ENCODE measurements around the gene DDX20.
"Not testable (repeated sequence)": the region's sequence is repeated elsewhere in the genome, so short reads cannot be mapped to it uniquely, and the experiment has no call there.

DDX20 gene

DNA sequence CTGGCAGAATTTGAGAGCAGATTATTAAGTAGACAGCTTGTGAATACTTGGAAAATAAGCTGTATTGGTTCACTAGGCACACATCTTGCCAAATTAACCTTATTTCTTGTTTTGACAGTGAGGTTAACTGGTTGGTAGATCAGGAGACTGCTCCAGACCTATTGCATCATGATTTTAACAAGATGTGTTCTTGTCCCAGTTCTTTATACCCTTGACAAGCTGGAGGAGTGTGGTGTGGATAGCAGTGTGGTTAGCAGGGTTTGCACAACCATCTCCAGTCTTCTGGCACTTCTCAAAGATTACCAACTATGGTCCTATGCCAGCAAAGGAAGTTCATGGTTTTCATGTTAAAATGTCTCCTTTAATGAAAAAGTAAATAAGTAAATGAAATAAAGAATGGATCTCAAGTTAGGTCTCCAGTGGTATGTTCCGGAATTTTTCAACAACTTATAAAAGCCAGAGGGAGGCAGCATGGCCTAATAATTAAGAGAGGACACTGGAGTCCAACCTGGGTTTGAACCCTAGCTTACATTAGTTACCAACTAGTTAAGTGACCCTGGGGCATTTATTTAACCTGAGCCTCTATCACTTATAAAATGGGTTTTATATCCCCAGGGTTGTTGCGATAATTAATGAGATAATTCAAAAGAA is 34.1 kb downstream of the DDX20 start:
- no peak for DNase-seq (ENCODE audit: low read depth in 3 of 3)

DNA sequence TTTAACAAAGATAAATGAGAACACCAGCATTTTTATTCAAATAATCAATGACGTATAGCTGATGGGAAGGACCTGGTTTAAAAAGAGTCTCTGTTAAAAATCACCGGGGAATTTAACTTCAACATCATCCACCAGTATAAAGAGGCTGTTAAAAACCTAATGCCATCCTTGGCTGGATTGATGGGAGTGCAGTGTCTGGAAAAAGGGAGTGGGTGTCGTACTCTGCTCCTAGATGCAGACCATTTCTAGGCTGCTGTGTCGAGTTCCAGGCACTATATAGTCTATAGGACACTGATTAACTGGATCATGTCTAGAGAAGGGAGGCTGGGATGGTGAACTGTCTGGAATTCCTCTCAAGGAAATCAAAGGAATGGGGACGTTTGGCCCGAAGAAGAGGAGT is 36.1 kb downstream of the DDX20 start:
- DNase-seq (ENCODE audit: low read depth in 3 of 3), result no peak

- no peak for DNase-seq (ENCODE audit: low read depth in 3 of 3)
Measured at GRCh38 chr1:111792249-111792648, 36.5 kb downstream of the DDX20 start.

DNA sequence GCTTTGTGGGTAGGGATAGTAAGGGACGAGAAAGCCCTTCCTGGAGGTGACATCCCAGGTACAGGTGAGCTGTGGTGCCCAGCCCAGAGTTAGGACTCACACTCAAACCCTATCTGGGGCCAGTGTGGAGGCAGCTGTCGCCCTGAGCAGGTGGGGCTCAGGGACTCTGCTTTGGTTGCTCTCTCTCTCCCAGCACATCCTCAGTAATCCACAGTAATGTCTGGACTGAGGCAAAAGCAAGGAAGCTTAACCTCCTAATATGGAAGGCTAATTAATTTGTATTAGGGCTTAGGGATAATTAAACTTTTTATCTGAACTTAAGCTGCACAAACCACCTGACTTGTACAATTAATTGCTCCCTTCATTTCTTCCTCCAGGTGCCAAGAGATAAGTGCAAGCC is 38.2 kb downstream of the DDX20 start:
- no peak for DNase-seq (ENCODE audit: low read depth in 3 of 3)

- no peak for DNase-seq (ENCODE audit: low read depth in 3 of 3)
Measured at GRCh38 chr1:111795401-111795800, 39.7 kb downstream of the DDX20 start.

GRCh38 chr1:111798580-111798979 is 42.9 kb downstream of the DDX20 start:
- DNase-seq (ENCODE audit: low read depth in 3 of 3), result no peak

- DNase-seq (ENCODE audit: low read depth in 3 of 3), result not testable (repeated sequence)
Measured at GRCh38 chr1:111799722-111800121, 44.0 kb downstream of the DDX20 start.

GRCh38 chr1:111801071-111801850 is 45.6 kb downstream of the DDX20 start:
- DNase-seq (ENCODE audit: low read depth in 3 of 3), result no peak

- DNase-seq (ENCODE audit: low read depth in 3 of 3), result no peak
Measured at GRCh38 chr1:111802110-111802509, 46.4 kb downstream of the DDX20 start.

- no peak for DNase-seq (ENCODE audit: low read depth in 3 of 3)
Measured at GRCh38 chr1:111802984-111803383, 47.3 kb downstream of the DDX20 start.

DNA sequence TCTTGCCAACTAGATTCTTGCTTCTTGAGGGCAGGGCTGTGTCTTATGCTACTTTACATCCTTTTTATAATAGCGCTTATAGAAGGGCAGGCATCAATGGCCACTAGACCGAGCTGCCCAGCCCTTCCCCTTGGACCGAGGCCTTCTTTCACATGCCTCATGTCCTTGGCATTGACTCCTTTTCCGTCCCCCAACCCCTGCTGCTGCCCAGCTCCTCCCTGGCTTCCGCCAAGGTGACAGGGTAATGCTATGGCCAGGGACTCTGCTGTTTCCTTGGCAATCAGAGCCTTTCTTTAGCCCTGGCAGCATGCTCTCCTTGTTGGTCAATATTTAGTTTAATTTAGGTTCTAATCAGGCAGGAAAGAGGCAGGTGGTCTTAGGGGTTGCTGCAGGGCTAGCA is 48.2 kb downstream of the DDX20 start:
- no peak for DNase-seq (ENCODE audit: low read depth in 3 of 3)

DNA sequence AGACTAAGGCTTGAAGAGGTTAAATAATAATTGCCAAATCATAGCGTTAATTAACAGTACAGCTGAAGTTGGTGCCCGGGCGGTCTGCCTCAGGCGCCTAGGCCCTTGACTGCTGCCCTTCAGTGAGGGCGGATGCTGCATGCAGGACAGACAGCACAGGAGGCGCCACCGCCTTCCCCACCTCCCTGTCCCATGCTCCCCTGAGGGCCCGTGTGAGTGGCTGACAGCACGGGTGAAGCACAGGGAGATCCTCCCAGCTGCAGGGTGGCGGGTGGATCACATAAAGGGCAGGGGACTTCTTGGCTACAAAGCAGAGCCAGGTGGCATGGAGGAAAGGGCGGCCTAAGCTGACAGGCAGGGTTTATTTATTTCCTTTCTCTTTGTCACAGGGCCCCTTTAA is 49.1 kb downstream of the DDX20 start:
- DNase-seq (ENCODE audit: low read depth in 3 of 3), result no peak

- no peak for DNase-seq (ENCODE audit: low read depth in 3 of 3)
Measured at GRCh38 chr1:111805251-111805650, 49.5 kb downstream of the DDX20 start.

DNA sequence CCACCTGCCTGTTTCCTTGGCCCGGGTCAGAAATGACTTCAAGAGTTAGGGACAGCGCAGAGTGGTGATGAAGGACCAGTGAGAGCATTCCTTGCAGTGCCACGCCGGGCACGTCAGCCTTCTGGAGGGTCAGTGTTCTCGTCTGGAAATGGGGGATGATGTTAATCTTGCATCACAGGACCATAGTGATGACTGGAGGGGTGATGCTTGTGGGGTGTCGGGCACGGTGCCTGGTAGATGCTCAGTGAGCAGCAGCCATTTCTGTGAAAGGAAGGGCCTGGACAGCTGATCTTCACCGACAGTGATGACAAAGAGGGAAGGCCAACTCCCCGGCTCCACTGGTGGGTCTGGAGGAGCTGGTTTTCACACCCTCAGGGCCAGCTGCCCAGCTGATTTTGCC is 56.2 kb downstream of the DDX20 start:
- DNase-seq (ENCODE audit: low read depth in 3 of 3), result no peak

DNA sequence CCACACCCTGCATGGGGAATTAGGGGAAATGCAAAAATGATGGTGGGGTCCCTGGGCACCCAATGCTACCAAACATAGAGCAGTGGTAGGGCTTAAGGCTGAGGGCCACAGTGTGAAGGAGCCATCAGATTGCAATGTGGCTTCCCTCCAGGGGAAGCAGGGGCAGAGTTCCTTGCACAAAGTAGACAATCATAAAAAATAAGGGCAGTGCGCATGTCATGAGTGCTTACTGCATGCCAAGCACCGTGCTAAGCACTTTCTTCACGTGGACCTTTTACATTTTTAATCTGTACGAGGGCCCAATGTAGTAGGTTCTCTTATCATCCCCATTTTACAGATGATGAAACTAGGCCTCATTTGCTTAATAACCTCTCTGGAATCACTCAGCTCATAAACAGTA is 56.6 kb downstream of the DDX20 start:
- DNase-seq (ENCODE audit: low read depth in 3 of 3), result no peak

DNA sequence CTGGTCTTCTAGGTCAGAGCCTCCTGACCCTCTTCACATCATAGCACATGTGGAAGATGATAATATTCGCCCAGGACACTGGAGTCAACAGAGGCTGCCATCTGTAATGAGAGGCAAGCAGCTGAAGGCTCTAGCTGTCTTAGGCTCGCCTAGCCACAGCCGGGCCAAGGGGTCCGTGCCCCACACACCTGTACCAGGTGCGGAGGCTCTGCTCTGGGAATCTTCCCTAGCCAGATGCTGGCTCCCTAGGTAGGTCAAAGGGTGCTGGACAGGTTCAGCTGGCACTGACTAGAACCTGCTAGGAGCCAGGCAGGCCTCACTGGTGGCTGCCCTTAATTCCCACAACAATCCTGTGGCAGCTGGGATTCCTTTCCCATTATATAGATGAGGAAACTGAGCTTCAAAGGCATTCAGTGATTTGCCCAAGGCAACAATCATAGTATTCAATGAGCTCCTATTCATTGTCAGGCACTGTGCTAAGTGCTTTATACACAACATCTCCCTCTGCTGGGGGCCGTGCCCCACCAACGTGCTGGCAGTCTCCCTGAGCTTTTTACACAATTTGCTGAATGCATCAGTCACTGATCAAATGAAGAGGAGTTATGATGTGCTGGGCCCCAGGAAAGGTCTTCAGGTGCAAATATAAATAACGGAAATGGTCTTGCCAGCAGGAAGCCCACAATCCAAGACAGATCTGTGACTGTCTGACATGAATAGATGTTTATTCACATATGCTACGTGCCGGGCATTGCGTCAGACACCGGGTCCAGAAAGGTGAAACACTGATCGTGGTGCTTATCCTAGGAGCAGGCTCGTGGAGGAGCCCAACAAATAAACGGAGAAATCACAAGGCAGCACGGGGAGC is 58.0 kb downstream of the DDX20 start:
- DNase-seq (ENCODE audit: low read depth in 3 of 3), result no peak

DNA sequence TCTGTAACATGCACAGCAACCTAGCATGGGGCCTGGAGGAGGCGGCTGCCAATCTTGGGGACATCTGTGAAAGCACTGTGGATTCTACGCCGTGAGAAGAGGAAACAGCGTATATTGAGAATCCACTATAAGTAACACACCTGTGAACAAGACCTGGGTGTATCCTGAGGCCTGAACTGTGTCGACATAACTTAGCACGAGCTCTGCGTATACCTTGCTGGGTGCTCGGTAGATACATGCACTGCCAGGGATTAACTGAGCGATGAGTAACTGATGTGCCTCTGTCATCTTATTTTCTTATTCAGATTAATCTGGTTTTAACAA is 58.6 kb downstream of the DDX20 start:
- DNase-seq (ENCODE audit: low read depth in 3 of 3), result no peak

DNA sequence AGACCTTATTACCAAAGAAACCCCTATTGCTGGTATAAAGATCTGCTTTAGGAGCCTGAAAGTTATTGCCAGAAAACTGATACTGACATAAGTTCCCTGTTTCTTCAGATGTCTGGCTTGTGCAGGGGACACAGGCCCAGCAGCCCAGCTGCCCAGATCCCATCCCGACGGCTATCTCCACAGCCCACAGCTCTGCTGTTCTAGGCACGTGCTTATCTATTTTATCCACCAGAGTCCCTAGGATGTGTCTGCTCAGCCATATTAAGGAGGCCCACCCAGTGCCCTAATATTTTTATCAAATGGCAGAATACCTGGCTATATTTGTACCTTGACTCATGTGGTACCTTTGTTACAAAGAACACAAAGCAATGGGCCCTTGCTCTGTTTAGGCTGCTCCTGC is 58.9 kb downstream of the DDX20 start:
- no peak for DNase-seq (ENCODE audit: low read depth in 3 of 3)

Data from stimulated activated CD4-positive, alpha-beta T cell treated with anti-CD3 and anti-CD28 coated beads, TNF-alpha, amount 100 ng/mL, for 24 hours (primary cell).